ENCODE results near the gene FAM136A. TPM values are rescaled to one million over a fixed set of nuclear protein-coding genes. Genes with fewer than 3 reads are reported as not detected.

Gene FAM136A
- total and polyA plus RNA-seq, 2 of the 13 experiments (the other 11 are each of a cell fraction or from before 2014, with no cell fraction given): 77.8 to 126 TPM

DNA sequence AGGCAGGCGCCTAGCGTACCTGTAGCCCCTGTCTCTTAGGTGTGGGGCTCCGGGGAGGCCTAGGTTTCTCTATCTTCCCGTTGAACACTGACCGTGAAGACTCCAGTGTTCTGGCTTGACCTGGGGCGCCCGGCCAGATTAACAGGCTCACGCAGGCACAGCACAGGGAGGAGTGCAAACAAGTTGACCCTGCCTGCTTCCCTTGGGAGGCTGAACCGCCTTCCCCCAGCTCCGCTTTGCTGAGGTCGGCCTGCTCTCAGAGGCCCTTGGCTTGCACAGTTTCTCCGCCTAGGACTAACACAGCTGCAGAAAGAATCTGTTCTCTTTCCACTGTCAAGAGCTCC, 43.4 kb downstream of the FAM136A start (continued):
- TF ChIP-seq, protein P1, sequence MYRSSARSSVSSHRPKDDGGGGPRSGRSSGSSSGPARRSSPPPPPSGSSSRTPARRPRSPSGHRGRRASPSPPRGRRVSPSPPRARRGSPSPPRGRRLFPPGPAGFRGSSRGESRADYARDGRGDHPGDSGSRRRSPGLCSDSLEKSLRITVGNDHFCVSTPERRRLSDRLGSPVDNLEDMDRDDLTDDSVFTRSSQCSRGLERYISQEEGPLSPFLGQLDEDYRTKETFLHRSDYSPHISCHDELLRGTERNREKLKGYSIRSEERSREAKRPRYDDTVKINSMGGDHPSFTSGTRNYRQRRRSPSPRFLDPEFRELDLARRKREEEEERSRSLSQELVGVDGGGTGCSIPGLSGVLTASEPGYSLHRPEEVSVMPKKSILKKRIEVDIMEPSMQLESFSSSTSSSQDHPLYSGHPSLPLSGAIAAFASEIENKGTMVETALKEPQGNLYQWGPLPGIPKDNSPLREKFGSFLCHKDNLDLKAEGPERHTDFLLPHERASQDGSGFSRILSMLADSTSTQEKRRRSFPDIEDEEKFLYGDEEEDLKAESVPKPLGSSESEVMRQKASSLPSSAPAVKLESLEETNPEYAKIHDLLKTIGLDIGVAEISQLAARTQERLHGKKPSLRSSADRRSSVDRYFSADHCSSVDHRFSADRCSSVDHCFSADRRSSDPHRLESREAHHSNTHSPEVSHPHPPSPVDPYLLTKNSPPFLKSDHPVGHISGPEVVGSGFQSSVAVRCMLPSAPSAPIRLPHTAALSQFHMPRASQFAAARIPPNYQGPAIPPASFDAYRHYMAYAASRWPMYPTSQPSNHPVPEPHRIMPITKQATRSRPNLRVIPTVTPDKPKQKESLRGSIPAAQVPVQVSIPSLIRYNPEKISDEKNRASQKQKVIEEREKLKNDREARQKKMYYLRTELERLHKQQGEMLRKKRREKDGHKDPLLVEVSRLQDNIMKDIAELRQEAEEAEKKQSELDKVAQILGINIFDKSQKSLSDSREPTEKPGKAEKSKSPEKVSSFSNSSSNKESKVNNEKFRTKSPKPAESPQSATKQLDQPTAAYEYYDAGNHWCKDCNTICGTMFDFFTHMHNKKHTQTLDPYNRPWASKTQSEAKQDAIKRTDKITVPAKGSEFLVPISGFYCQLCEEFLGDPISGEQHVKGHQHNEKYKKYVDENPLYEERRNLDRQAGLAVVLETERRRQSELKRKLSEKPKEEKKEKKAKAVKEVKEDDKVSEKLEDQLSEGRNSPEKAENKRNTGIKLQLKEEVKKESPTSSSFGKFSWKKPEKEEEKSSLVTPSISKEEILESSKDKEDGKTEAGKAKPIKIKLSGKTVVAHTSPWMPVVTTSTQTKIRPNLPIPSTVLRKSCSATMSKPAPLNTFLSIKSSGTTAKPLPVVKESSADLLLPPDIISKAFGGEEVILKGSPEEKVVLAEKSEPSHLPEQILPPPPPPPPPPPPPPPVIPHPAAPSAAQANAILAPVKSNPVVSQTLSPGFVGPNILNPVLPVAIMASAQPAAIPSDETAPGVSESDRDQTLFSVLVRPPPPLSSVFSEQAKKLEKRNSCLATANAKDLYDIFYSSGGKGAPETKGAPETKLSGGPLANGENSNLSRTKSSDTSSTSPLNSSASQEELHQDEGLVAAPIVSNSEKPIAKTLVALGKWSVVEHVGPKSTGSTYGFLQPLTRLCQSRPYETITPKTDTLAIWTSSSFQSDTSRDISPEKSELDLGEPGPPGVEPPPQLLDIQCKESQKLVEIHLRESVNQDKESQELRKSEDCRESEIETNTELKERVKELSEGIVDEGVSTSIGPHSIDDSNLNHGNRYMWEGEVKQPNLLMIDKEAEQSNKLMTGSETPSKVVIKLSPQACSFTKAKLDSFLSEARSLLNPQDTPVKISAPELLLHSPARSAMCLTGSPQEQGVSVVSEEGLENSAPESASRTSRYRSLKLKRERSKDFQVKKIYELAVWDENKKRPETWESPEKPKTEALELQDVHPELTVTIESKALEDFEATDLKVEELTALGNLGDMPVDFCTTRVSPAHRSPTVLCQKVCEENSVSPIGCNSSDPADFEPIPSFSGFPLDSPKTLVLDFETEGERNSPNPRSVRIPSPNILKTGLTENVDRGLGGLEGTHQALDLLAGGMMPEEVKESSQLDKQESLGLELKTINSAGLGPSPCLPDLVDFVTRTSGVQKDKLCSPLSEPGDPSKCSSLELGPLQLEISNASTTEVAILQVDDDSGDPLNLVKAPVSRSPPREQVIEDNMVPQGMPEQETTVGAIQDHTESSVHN (CRISPR knock-in tag; IDR thresholded peaks at IDR 0.05): 0 out of 2 replicates have a peak, but pooled peaks have one; percentile 31
- TF ChIP-seq ZNF605 (CRISPR knock-in tag; IDR thresholded peaks at IDR 0.05): peak; percentile 70
- TF ChIP-seq, protein P2, sequence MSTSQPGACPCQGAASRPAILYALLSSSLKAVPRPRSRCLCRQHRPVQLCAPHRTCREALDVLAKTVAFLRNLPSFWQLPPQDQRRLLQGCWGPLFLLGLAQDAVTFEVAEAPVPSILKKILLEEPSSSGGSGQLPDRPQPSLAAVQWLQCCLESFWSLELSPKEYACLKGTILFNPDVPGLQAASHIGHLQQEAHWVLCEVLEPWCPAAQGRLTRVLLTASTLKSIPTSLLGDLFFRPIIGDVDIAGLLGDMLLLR (CRISPR knock-in tag; IDR thresholded peaks at IDR 0.05): no peak
- TF ChIP-seq, protein P3, sequence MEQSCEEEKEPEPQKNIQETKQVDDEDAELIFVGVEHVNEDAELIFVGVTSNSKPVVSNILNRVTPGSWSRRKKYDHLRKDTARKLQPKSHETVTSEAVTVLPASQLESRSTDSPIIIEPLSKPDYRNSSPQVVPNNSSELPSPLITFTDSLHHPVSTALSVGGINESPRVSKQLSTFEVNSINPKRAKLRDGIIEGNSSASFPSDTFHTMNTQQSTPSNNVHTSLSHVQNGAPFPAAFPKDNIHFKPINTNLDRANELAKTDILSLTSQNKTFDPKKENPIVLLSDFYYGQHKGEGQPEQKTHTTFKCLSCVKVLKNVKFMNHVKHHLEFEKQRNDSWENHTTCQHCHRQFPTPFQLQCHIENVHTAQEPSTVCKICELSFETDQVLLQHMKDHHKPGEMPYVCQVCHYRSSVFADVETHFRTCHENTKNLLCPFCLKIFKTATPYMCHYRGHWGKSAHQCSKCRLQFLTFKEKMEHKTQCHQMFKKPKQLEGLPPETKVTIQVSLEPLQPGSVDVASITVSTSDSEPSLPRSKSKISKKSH (CRISPR knock-in tag; IDR thresholded peaks at IDR 0.05; ENCODE audit: borderline replicate concordance): peak; percentile 26; the same call in 1 of the 2 replicates
- TF ChIP-seq, protein P4, sequence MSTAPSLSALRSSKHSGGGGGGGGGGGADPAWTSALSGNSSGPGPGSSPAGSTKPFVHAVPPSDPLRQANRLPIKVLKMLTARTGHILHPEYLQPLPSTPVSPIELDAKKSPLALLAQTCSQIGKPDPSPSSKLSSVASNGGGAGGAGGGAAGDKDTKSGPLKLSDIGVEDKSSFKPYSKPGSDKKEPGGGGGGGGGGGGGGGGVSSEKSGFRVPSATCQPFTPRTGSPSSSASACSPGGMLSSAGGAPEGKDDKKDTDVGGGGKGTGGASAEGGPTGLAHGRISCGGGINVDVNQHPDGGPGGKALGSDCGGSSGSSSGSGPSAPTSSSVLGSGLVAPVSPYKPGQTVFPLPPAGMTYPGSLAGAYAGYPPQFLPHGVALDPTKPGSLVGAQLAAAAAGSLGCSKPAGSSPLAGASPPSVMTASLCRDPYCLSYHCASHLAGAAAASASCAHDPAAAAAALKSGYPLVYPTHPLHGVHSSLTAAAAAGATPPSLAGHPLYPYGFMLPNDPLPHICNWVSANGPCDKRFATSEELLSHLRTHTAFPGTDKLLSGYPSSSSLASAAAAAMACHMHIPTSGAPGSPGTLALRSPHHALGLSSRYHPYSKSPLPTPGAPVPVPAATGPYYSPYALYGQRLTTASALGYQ (CRISPR knock-in tag; IDR thresholded peaks at IDR 0.05): no peak

Measured in HepG2 (cell line).